Left ventricle myocardium inferior (tissue), 1 donor: ENCODE results near the gene MINDY1. TPM values are rescaled to one million over a fixed set of nuclear protein-coding genes. Genes with fewer than 3 reads are reported as not detected.

Experiments
- DNase-seq: peaks from one replicate; pipeline ENCODE4 v3.0.0-alpha.2; 2020
- H3K27ac ChIP-seq: fragments of 200-600 bp; replicated peaks from 2 replicates; pipeline ENCODE4 v1.8.0; 2021
- H3K27me3 ChIP-seq: fragments of 200-600 bp; 2 replicates; pipeline ENCODE4 v1.8.0; 2021; ENCODE audit warnings: low read depth
- H3K36me3 ChIP-seq: fragments of 200-600 bp; 2 replicates; pipeline ENCODE4 v1.8.0; 2021
- H3K4me1 ChIP-seq: fragments of 200-600 bp; 2 replicates; pipeline ENCODE4 v1.8.0; 2021
- H3K4me3 ChIP-seq: fragments of 200-600 bp; 2 replicates; pipeline ENCODE4 v1.8.0; 2021; ENCODE audit warnings: mild to moderate bottlenecking, moderate library complexity
- H3K9me3 ChIP-seq: fragments of 200-600 bp; replicated peaks from 2 replicates; pipeline ENCODE4 v1.8.0; 2021
- CTCF ChIP-seq: fragments of 200-600 bp; IDR thresholded peaks from 2 replicates; pipeline ENCODE4 v1.8.0; 2021; ENCODE audit warnings: antibody characterized with exemption, mild to moderate bottlenecking, borderline replicate concordance
- intact Hi-C: fragments of 100-400 bp; cut with micrococcal nuclease; formaldehyde crosslinking; loops from one replicate; pipeline ENCODE4 v1.11.0; 2022
- total RNA-seq: library from RNA; stranded (reverse); fragmentation: NEBNext Ultra II Directional; extraction: Animal tissue kit (Norgen Biotek cat#: 25700); gene quantifications from one replicate; pipeline ENCODE4 v1.2.1, GENCODE V29; 2021
- donor health status: DM: no; HTN: yes; CAD: no; lungs with severe emphysema.

The MINDY1 gene
- total RNA-seq, 1 donor from 2014 or later, result 44.3 TPM

- H3K4me3 ChIP-seq, result no peak overlapping the region
- TF ChIP-seq CTCF, result no peak
- peaks cover 56% of the 10 kb centered on the region for H3K4me1 ChIP-seq
- H3K27ac ChIP-seq, result peak overlapping the region; percentile 99
- intact Hi-C loops, result no loop called here
- no peaks in the 10 kb centered on the region for H3K27me3 ChIP-seq
- no peak for DNase-seq
- no peaks in the 10 kb centered on the region for H3K9me3 ChIP-seq
- peaks cover 46% of the 10 kb centered on the region for H3K36me3 ChIP-seq
Measured at GRCh38 chr1:150969626-150970025, 37.1 kb downstream of the MINDY1 start.

- no peak for DNase-seq
- Histone ChIP-seq H3K27ac (no peak overlapping the region), H3K4me1 (peaks cover 49% of the 10 kb centered on the region), H3K9me3 (no peaks in the 10 kb centered on the region), H3K4me3 (no peak overlapping the region), H3K27me3 (no peaks in the 10 kb centered on the region), H3K36me3 (peaks cover 57% of the 10 kb centered on the region)
- intact Hi-C loops, result no loop called here
- no peak for TF ChIP-seq CTCF
Measured at GRCh38 chr1:150968491-150968890, 38.2 kb downstream of the MINDY1 start.

GRCh38 chr1:150967936-150968335 lies 38.8 kb downstream of the MINDY1 start:
- Histone ChIP-seq H3K27me3 (no peaks in the 10 kb centered on the region), H3K4me1 (peaks cover 44% of the 10 kb centered on the region), H3K4me3 (no peak overlapping the region), H3K36me3 (peaks cover 63% of the 10 kb centered on the region), H3K9me3 (no peaks in the 10 kb centered on the region), H3K27ac (no peak overlapping the region)
- TF ChIP-seq CTCF, result no peak
- intact Hi-C loops, result no loop called here
- no peak for DNase-seq

GRCh38 chr1:150966011-150966410 lies 40.7 kb downstream of the MINDY1 start:
- Histone ChIP-seq H3K27ac (no peak overlapping the region), H3K36me3 (peaks cover 82% of the 10 kb centered on the region), H3K4me3 (no peak overlapping the region), H3K27me3 (no peaks in the 10 kb centered on the region), H3K4me1 (peaks cover 24% of the 10 kb centered on the region), H3K9me3 (no peaks in the 10 kb centered on the region)
- intact Hi-C loops, result no loop called here
- no peak for DNase-seq
- no peak for TF ChIP-seq CTCF

GRCh38 chr1:150965605-150966004 lies 41.1 kb downstream of the MINDY1 start:
- no peaks in the 10 kb centered on the region for H3K9me3 ChIP-seq
- H3K27me3 ChIP-seq, result no peaks in the 10 kb centered on the region
- H3K36me3 ChIP-seq, result peaks cover 86% of the 10 kb centered on the region
- no peak overlapping the region for H3K4me3 ChIP-seq
- DNase-seq, result no peak
- H3K27ac ChIP-seq, result no peak overlapping the region
- intact Hi-C loops, result no loop called here
- peaks cover 20% of the 10 kb centered on the region for H3K4me1 ChIP-seq
- TF ChIP-seq CTCF, result no peak

DNA sequence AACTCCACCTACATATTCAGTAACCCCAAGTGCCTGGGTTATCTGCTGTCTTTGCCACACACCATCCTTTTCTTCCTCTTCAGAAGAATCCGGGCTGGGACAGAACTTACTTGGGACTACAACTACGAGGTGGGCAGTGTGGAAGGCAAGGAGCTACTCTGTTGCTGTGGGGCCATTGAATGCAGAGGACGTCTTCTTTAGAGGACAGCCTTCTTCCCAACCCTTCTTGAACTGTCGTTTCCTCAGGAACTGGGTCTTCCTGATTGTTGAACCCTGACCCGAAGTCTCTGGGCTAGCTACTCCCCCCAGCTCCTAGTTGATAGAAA lies 42.6 kb downstream of the MINDY1 start:
- Histone ChIP-seq H3K27ac (no peak overlapping the region), H3K4me1 (peaks cover 6% of the 10 kb centered on the region), H3K27me3 (no peaks in the 10 kb centered on the region), H3K9me3 (no peaks in the 10 kb centered on the region), H3K36me3 (peaks cover 100% of the 10 kb centered on the region), H3K4me3 (no peak overlapping the region)
- intact Hi-C loops, result no loop called here
- DNase-seq, result no peak
- TF ChIP-seq CTCF, result no peak
